Measurements from ENCODE around the gene LPCAT3. TPM values are rescaled to one million over a fixed set of nuclear protein-coding genes. Genes with fewer than 3 reads are reported as not detected.
A peak's percentile ranks its signal among the peaks of the same experiment; 100 is the strongest.

The LPCAT3 gene
- total RNA-seq, 1 experiment from 2014 or later = 56.6 TPM

DNA sequence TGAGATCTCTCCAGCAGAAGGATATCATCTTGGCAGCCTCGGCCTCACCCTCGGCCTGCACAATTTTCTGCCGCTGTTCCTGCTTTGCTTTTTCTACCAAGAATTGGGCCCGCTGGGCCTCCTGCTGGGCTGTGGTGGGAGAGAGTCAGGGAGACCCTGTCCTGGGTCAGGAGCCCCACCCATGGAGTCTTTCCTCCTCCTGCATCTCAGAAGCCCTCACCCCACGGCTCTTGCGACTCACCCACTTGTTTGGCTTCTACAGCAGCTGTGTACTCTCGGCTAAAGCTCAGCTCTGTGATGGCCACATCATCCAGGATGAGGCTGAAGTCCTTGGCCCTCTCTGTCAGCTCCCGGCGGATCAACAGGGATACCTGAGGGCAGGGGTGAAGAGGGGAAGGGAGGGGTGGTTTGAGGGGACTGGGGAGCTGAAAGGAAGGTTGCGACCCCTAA, 50.6 kb downstream of the LPCAT3 start:
- H3K27ac ChIP-seq (ENCODE audit: low read depth, low read length, poor library complexity, severe bottlenecking) = peak overlapping the region; percentile 48
- no peaks in the 10 kb centered on the region for H3K9me3 ChIP-seq (ENCODE audit: low read depth, low read length, poor library complexity, severe bottlenecking)
- CTCF ChIA-PET = no interaction called here
- DNase-seq (ENCODE audit: low spot score) = no peak
- TF ChIP-seq, protein P1, sequence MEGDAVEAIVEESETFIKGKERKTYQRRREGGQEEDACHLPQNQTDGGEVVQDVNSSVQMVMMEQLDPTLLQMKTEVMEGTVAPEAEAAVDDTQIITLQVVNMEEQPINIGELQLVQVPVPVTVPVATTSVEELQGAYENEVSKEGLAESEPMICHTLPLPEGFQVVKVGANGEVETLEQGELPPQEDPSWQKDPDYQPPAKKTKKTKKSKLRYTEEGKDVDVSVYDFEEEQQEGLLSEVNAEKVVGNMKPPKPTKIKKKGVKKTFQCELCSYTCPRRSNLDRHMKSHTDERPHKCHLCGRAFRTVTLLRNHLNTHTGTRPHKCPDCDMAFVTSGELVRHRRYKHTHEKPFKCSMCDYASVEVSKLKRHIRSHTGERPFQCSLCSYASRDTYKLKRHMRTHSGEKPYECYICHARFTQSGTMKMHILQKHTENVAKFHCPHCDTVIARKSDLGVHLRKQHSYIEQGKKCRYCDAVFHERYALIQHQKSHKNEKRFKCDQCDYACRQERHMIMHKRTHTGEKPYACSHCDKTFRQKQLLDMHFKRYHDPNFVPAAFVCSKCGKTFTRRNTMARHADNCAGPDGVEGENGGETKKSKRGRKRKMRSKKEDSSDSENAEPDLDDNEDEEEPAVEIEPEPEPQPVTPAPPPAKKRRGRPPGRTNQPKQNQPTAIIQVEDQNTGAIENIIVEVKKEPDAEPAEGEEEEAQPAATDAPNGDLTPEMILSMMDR (conservative IDR thresholded peaks at IDR 0.05; ENCODE audit: low read depth, low read length) = no peak
- H3K4me1 ChIP-seq (ENCODE audit: insufficient read depth, low read length, poor library complexity, severe bottlenecking) = peaks cover 47% of the 10 kb centered on the region
- H3K27me3 ChIP-seq (replicated peaks; ENCODE audit: insufficient read depth, low read depth, low read length, poor library complexity) = no peaks in the 10 kb centered on the region
- no TSS peak for BruUV-seq (replicated peaks)
- no peak overlapping the region for H3K4me3 ChIP-seq (ENCODE audit: low read depth, low read length, poor library complexity, severe bottlenecking)
- peaks cover 54% of the 10 kb centered on the region for H3K36me3 ChIP-seq (ENCODE audit: insufficient read depth, low read length, poor library complexity, severe bottlenecking)
- intact Hi-C loops (cut with micrococcal nuclease; ENCODE audit: unreplicated experiment) = loop anchor here (10.0 kb wide), 1 partner anchor 203 kb away; the partner anchor contains the start of gene PTMS
- POLR2A ChIA-PET (ENCODE audit: low non-redundant PET) = no interaction called here

DNA sequence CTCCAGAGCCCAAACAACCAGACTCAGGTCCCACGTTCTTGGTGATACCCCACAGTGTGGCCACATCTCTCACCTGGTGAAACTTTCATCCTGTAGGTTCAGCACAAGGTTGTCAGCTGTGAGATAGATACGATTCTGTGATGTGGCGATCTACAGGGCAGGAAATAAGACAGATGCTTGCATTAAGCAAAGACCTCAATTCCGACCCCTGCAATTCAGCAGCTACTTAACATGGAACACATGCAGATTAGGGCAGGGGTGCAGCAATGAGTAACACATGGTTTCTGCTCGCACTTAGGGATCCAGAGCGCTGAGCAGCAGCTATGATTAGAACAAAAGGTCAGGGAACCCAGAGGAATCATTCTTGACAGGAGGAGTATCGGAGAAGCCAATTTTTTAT, 51.9 kb downstream of the LPCAT3 start:
- H3K27ac ChIP-seq (ENCODE audit: low read depth, low read length, poor library complexity, severe bottlenecking) = peak overlapping the region; percentile 35
- no peak for DNase-seq (ENCODE audit: low spot score)
- ChIA-PET POLR2A (ENCODE audit: low non-redundant PET) (no interaction called here), CTCF (interaction anchor here (0.9 kb wide), 1 partner anchor 22 kb away, joined by 3 read pairs; the partner anchor contains the start of genes C12orf57 and RNU7-1)
- H3K36me3 ChIP-seq (ENCODE audit: insufficient read depth, low read length, poor library complexity, severe bottlenecking) = peaks cover 49% of the 10 kb centered on the region
- H3K9me3 ChIP-seq (ENCODE audit: low read depth, low read length, poor library complexity, severe bottlenecking) = no peaks in the 10 kb centered on the region
- no peak for TF ChIP-seq EZH2 (IDR thresholded peaks at IDR 0.05; ENCODE audit: borderline replicate concordance, low read depth, low read length, poor library complexity, severe bottlenecking)
- TF ChIP-seq, protein P1 (conservative IDR thresholded peaks at IDR 0.05; ENCODE audit: low read depth, low read length) = no peak
- BruUV-seq (replicated peaks) = no TSS peak
- peaks cover 52% of the 10 kb centered on the region for H3K4me1 ChIP-seq (ENCODE audit: insufficient read depth, low read length, poor library complexity, severe bottlenecking)
- intact Hi-C loops (cut with micrococcal nuclease; ENCODE audit: unreplicated experiment) = loop anchor here (10.0 kb wide), 1 partner anchor 202 kb away; the partner anchor contains the start of gene PTMS
- no peak overlapping the region for H3K4me3 ChIP-seq (ENCODE audit: low read depth, low read length, poor library complexity, severe bottlenecking)
- no peaks in the 10 kb centered on the region for H3K27me3 ChIP-seq (replicated peaks; ENCODE audit: insufficient read depth, low read depth, low read length, poor library complexity)

DNA sequence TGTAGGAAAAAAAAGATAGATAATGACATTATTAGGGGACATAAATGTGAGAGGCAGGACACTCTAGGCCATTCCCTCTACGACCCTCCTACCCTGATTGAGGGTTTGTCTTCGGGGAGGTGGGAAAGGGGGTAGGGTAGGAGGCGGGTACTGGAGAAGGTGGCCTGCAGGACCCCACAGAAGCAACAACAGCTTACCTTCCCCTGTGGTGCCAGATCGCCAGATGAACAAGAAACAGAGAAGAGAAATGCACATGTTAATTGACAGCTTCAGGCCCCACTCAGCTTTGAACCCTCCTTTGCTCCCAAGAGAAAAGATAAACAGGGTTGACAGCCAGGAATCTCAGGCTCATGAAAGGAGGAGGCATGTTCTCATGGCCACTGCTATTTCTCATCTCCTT, 52.6 kb downstream of the LPCAT3 start:
- Histone ChIP-seq H3K4me3 (ENCODE audit: low read depth, low read length, poor library complexity, severe bottlenecking) (no peak overlapping the region), H3K4me1 (ENCODE audit: insufficient read depth, low read length, poor library complexity, severe bottlenecking) (peaks cover 58% of the 10 kb centered on the region), H3K27ac (ENCODE audit: low read depth, low read length, poor library complexity, severe bottlenecking) (peak overlapping the region; percentile 14), H3K9me3 (ENCODE audit: low read depth, low read length, poor library complexity, severe bottlenecking) (no peaks in the 10 kb centered on the region), H3K36me3 (ENCODE audit: insufficient read depth, low read length, poor library complexity, severe bottlenecking) (peaks cover 49% of the 10 kb centered on the region), H3K27me3 (replicated peaks; ENCODE audit: insufficient read depth, low read depth, low read length, poor library complexity) (no peaks in the 10 kb centered on the region)
- no TSS peak for BruUV-seq (replicated peaks)
- no peak for TF ChIP-seq EZH2 (IDR thresholded peaks at IDR 0.05; ENCODE audit: borderline replicate concordance, low read depth, low read length, poor library complexity, severe bottlenecking)
- TF ChIP-seq, protein P1 (conservative IDR thresholded peaks at IDR 0.05; ENCODE audit: low read depth, low read length) = no peak
- CTCF ChIA-PET = interaction anchor here (1.8 to 2.0 kb wide), 2 partner anchors 22 to 96 kb away, joined by 7 to 20 read pairs; partner anchors contain the start of genes C12orf57 and RNU7-1
- POLR2A ChIA-PET (ENCODE audit: low non-redundant PET) = no interaction called here
- DNase-seq (ENCODE audit: low spot score) = no peak
- intact Hi-C loops (cut with micrococcal nuclease; ENCODE audit: unreplicated experiment) = loop anchor here (10.0 kb wide), 1 partner anchor 201 kb away; the partner anchor contains the start of gene PTMS
